ENCODE results near the gene KLHL3. TPM values are rescaled to one million over a fixed set of nuclear protein-coding genes. Genes with fewer than 3 reads are reported as not detected.

Gene KLHL3
- total and polyA plus RNA-seq, 4 donors = 0.91 to 8.8 (median 3.7) TPM

DNA sequence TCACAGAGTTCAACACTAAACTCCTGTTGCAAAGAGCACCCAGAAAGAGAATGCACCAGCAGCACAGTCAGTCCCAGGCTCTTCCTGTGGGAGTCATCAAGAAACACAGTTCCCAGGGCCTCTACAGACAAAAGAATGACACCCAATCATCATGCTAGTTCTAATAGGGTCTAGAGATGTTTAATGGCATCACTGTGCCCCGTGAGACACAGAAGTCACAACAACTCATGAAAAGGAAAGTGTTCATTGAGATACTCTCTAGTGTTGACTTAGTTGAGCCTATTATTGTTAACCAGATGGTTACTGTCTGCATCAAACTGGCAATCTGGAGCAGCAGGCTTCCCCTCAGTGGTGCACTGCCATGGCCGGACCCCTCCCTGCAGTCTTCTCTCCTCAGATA is 1.6 kb downstream of the KLHL3 start:
- Histone ChIP-seq H3K4me1 (ENCODE audit: control insufficient read depth in 4 of 4, insufficient read depth in 4 of 4, low read length in 3 of 4) (peaks cover 2 to 54% (median 45%) of the 10 kb centered on the region in 4 donors), H3K9ac (ENCODE audit: low read depth in 1 of 2, low read length in 2 of 2) (no peak overlapping the region), H3K36me3 (ENCODE audit: control insufficient read depth in 4 of 4, insufficient read depth in 3 of 4, low read depth in 1 of 4, low read length in 3 of 4) (no peaks in the 10 kb centered on the region), H3K4me3 (ENCODE audit: low read depth in 1 of 3, low read length in 3 of 3) (peak overlapping the region in 1 of 3 donors; percentile 44), H3K9me3 (ENCODE audit: control insufficient read depth in 4 of 4, low read length in 3 of 4) (no peaks in the 10 kb centered on the region), H3K27me3 (ENCODE audit: control insufficient read depth in 4 of 4, insufficient read depth in 4 of 4, low read length in 3 of 4) (no peaks in the 10 kb centered on the region), H3K27ac (ENCODE audit: low read depth in 1 of 2, low read length in 2 of 2) (peak overlapping the region; percentile 37 to 70)
- DNase-seq (ENCODE audit: low spot score) = no peak
- WGBS = 75% methylated on average over 2 of the region's 2 CpGs
- TF ChIP-seq SP1 (IDR thresholded peaks at IDR 0.05) (no peak), JUND (IDR thresholded peaks at IDR 0.05) (no peak), HNF4G (IDR thresholded peaks at IDR 0.05) (no peak), NR2F2 (IDR thresholded peaks at IDR 0.05) (no peak), FOXA2 (IDR thresholded peaks at IDR 0.05) (no peak), TAF1 (conservative IDR thresholded peaks at IDR 0.05) (no peak), RAD21 (IDR thresholded peaks at IDR 0.05) (no peak), HNF4A (conservative IDR thresholded peaks at IDR 0.05) (no peak), RXRA (IDR thresholded peaks at IDR 0.05) (no peak), GABPA (IDR thresholded peaks at IDR 0.05 in 1 of 2, conservative IDR thresholded peaks at IDR 0.05 in 1 of 2) (no peak), YY1 (IDR thresholded peaks at IDR 0.05) (no peak)
- TF ChIP-seq, protein P1, sequence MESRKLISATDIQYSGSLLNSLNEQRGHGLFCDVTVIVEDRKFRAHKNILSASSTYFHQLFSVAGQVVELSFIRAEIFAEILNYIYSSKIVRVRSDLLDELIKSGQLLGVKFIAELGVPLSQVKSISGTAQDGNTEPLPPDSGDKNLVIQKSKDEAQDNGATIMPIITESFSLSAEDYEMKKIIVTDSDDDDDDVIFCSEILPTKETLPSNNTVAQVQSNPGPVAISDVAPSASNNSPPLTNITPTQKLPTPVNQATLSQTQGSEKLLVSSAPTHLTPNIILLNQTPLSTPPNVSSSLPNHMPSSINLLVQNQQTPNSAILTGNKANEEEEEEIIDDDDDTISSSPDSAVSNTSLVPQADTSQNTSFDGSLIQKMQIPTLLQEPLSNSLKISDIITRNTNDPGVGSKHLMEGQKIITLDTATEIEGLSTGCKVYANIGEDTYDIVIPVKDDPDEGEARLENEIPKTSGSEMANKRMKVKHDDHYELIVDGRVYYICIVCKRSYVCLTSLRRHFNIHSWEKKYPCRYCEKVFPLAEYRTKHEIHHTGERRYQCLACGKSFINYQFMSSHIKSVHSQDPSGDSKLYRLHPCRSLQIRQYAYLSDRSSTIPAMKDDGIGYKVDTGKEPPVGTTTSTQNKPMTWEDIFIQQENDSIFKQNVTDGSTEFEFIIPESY (IDR thresholded peaks at IDR 0.05) = no peak
- TF ChIP-seq, protein P2, sequence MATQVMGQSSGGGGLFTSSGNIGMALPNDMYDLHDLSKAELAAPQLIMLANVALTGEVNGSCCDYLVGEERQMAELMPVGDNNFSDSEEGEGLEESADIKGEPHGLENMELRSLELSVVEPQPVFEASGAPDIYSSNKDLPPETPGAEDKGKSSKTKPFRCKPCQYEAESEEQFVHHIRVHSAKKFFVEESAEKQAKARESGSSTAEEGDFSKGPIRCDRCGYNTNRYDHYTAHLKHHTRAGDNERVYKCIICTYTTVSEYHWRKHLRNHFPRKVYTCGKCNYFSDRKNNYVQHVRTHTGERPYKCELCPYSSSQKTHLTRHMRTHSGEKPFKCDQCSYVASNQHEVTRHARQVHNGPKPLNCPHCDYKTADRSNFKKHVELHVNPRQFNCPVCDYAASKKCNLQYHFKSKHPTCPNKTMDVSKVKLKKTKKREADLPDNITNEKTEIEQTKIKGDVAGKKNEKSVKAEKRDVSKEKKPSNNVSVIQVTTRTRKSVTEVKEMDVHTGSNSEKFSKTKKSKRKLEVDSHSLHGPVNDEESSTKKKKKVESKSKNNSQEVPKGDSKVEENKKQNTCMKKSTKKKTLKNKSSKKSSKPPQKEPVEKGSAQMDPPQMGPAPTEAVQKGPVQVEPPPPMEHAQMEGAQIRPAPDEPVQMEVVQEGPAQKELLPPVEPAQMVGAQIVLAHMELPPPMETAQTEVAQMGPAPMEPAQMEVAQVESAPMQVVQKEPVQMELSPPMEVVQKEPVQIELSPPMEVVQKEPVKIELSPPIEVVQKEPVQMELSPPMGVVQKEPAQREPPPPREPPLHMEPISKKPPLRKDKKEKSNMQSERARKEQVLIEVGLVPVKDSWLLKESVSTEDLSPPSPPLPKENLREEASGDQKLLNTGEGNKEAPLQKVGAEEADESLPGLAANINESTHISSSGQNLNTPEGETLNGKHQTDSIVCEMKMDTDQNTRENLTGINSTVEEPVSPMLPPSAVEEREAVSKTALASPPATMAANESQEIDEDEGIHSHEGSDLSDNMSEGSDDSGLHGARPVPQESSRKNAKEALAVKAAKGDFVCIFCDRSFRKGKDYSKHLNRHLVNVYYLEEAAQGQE (IDR thresholded peaks at IDR 0.05) = no peak
- TF ChIP-seq, protein P3, sequence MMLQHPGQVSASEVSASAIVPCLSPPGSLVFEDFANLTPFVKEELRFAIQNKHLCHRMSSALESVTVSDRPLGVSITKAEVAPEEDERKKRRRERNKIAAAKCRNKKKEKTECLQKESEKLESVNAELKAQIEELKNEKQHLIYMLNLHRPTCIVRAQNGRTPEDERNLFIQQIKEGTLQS (IDR thresholded peaks at IDR 0.05) = no peak
- TF ChIP-seq, protein P4, sequence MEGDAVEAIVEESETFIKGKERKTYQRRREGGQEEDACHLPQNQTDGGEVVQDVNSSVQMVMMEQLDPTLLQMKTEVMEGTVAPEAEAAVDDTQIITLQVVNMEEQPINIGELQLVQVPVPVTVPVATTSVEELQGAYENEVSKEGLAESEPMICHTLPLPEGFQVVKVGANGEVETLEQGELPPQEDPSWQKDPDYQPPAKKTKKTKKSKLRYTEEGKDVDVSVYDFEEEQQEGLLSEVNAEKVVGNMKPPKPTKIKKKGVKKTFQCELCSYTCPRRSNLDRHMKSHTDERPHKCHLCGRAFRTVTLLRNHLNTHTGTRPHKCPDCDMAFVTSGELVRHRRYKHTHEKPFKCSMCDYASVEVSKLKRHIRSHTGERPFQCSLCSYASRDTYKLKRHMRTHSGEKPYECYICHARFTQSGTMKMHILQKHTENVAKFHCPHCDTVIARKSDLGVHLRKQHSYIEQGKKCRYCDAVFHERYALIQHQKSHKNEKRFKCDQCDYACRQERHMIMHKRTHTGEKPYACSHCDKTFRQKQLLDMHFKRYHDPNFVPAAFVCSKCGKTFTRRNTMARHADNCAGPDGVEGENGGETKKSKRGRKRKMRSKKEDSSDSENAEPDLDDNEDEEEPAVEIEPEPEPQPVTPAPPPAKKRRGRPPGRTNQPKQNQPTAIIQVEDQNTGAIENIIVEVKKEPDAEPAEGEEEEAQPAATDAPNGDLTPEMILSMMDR (IDR thresholded peaks at IDR 0.05; ENCODE audit: low read depth, low read length, missing input control) = no peak
- TF ChIP-seq, protein P5, sequence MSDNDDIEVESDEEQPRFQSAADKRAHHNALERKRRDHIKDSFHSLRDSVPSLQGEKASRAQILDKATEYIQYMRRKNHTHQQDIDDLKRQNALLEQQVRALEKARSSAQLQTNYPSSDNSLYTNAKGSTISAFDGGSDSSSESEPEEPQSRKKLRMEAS (IDR thresholded peaks at IDR 0.05) = no peak

DNA sequence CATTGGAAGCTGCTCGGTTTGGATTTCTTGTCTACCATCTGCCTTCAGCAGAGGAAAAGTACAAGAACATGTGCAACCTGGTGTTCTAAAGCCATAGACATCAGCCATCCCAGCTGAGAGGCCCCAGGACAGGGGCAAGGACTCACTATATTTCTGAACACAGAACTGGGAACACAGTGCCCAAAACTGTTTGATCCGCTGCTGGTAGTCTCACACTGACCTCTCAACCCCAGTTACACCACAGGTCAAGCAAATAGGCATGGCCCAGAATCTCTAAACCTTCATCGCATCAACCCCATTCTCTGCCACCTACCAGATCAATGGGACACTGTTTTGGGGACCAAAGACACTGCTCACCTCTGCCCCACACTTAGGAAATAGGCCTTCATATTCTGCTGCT is 2.0 kb downstream of the KLHL3 start:
- Histone ChIP-seq H3K4me3 (ENCODE audit: low read depth in 1 of 3, low read length in 3 of 3) (peak overlapping the region in 1 of 3 donors; percentile 44), H3K27ac (ENCODE audit: low read depth in 1 of 2, low read length in 2 of 2) (peak overlapping the region; percentile 26 to 70), H3K4me1 (ENCODE audit: control insufficient read depth in 4 of 4, insufficient read depth in 4 of 4, low read length in 3 of 4) (peaks cover 2 to 58% (median 48%) of the 10 kb centered on the region in 4 donors), H3K27me3 (ENCODE audit: control insufficient read depth in 4 of 4, insufficient read depth in 4 of 4, low read length in 3 of 4) (no peaks in the 10 kb centered on the region), H3K36me3 (ENCODE audit: control insufficient read depth in 4 of 4, insufficient read depth in 3 of 4, low read depth in 1 of 4, low read length in 3 of 4) (no peaks in the 10 kb centered on the region), H3K9me3 (ENCODE audit: control insufficient read depth in 4 of 4, low read length in 3 of 4) (no peaks in the 10 kb centered on the region), H3K9ac (ENCODE audit: low read depth in 1 of 2, low read length in 2 of 2) (no peak overlapping the region)
- DNase-seq (ENCODE audit: low spot score) = no peak
- WGBS = 41% methylated on average over 3 of the region's 3 CpGs
- TF ChIP-seq, protein P4 (IDR thresholded peaks at IDR 0.05; ENCODE audit: low read depth, low read length, missing input control) = no peak
- TF ChIP-seq YY1 (IDR thresholded peaks at IDR 0.05) = no peak
- TF ChIP-seq EGR1 (IDR thresholded peaks at IDR 0.05; ENCODE audit: low read depth in 2 of 2) = no peak
- peak; percentile 97 for TF ChIP-seq NR2F2 (IDR thresholded peaks at IDR 0.05)
- TF ChIP-seq, protein P2 (IDR thresholded peaks at IDR 0.05) = no peak
- TF ChIP-seq RXRA (IDR thresholded peaks at IDR 0.05) = peak; percentile 79 to 89
- no peak for TF ChIP-seq JUND (IDR thresholded peaks at IDR 0.05)
- TF ChIP-seq FOXA1 (IDR thresholded peaks at IDR 0.05) = no peak
- peak in 1 of 2 donors; percentile 61 for TF ChIP-seq RAD21 (IDR thresholded peaks at IDR 0.05)
- peak; percentile 73 for TF ChIP-seq SP1 (IDR thresholded peaks at IDR 0.05)
- TF ChIP-seq HNF4A (conservative IDR thresholded peaks at IDR 0.05) = peak; percentile 59 to 80

All from liver (tissue), 9 donors.